ENCODE results near the gene USP30.
A peak's percentile ranks its signal among the peaks of the same experiment; 100 is the strongest.
"Not testable (repeated sequence)": the region's sequence is repeated elsewhere in the genome, so short reads cannot be mapped to it uniquely, and the experiment has no call there.

The USP30 gene

GRCh38 chr12:109053382-109054123 lies 1.2 kb downstream of the USP30 start:
- DNase-seq = peak; percentile 13

- not testable (repeated sequence) for DNase-seq
These were observed 1.7 kb downstream of the USP30 start for GRCh38 chr12:109054124-109054513.

- DNase-seq = no peak
These were observed 2.1 kb downstream of the USP30 start for GRCh38 chr12:109054520-109054919.

- no peak for DNase-seq
These were observed 4.5 kb downstream of the USP30 start for GRCh38 chr12:109056891-109057290.

GRCh38 chr12:109057376-109057775 lies 5.0 kb downstream of the USP30 start:
- DNase-seq = no peak

GRCh38 chr12:109058773-109059172 lies 6.4 kb downstream of the USP30 start:
- DNase-seq = no peak

GRCh38 chr12:109064143-109064542 lies 11.8 kb downstream of the USP30 start:
- no peak for DNase-seq

- DNase-seq = no peak
These were observed 12.9 kb downstream of the USP30 start for GRCh38 chr12:109065154-109065852.

- no peak for DNase-seq
These were observed 13.4 kb downstream of the USP30 start for GRCh38 chr12:109065853-109066193.

GRCh38 chr12:109069307-109070271 lies 17.2 kb downstream of the USP30 start:
- DNase-seq = no peak

GRCh38 chr12:109074866-109075265 lies 22.5 kb downstream of the USP30 start:
- no peak for DNase-seq

- no peak for DNase-seq
These were observed 30.4 kb downstream of the USP30 start for GRCh38 chr12:109082751-109083150.

- DNase-seq = no peak
These were observed 32.0 kb downstream of the USP30 start for GRCh38 chr12:109084425-109084824.

- no peak for DNase-seq
These were observed 33.2 kb downstream of the USP30 start for GRCh38 chr12:109085590-109085989.

GRCh38 chr12:109087250-109087649 lies 34.9 kb downstream of the USP30 start:
- no peak for DNase-seq

- DNase-seq = no peak
These were observed 36.4 kb downstream of the USP30 start for GRCh38 chr12:109088818-109089217.

- DNase-seq = no peak
These were observed 37.3 kb downstream of the USP30 start for GRCh38 chr12:109089683-109090082.

- no peak for DNase-seq
These were observed 40.2 kb downstream of the USP30 start for GRCh38 chr12:109092497-109093021.

GRCh38 chr12:109093022-109093918 lies 40.9 kb downstream of the USP30 start, which contains the start of gene ALKBH2:
TSS of gene ALKBH2 (minus strand) at chr12:109093472. CDS start at chr12:109092786, 686 bp downstream.
- peak; percentile 88 for DNase-seq

- no peak for DNase-seq
These were observed 44.7 kb downstream of the USP30 start for GRCh38 chr12:109097140-109097434.

GRCh38 chr12:109097435-109098182 lies 45.2 kb downstream of the USP30 start, which contains the start of gene UNG:
TSS of gene UNG (plus strand) at chr12:109097597. CDS start at chr12:109097680, 83 bp downstream.
- DNase-seq = peak; percentile 94

Data from KG1 (cell line).